SH-SY5Y (cell line): ENCODE results near the gene RAPGEF2.

Experiments used
- GATA2 ChIP-seq: IDR thresholded peaks from 2 replicates; pipeline ENCODE4 v1.6.1; 2011; ENCODE audit warnings: mild to moderate bottlenecking, low read depth, low read length
- GATA3 ChIP-seq: IDR thresholded peaks from 2 replicates; pipeline ENCODE4 v1.6.1; 2011; ENCODE audit warnings: low read depth, mild to moderate bottlenecking, low read length, moderate library complexity

- TF ChIP-seq GATA2 = no peak
- TF ChIP-seq GATA3 = no peak
These were observed 255.3 kb downstream of the RAPGEF2 start for GRCh38 chr4:159358226-159358625.
